SU-DHL-6 (cell line): Measurements from ENCODE around the gene NDC1.

Source experiments
- H2AFZ ChIP-seq: fragments of 200-600 bp; sonication (generic); 2 replicates; pipeline ENCODE4 v1.6.1; 2014; ENCODE audit warnings: low read depth, mild to moderate bottlenecking, moderate library complexity, mixed read lengths, antibody characterized with exemption, low read length; ENCODE audit not compliant: severe bottlenecking
- H3F3A ChIP-seq: fragments of 200-600 bp; shearing (Covaris generic); 2 replicates; pipeline ENCODE4 v1.6.0; 2016; ENCODE audit warnings: antibody characterized with exemption, mild to moderate bottlenecking; ENCODE audit not compliant: insufficient read depth
- H3K27ac ChIP-seq: fragments of 200-600 bp; sonication (generic); 2 replicates; pipeline ENCODE4 v1.5.1; 2016; ENCODE audit warnings: low read depth, mild to moderate bottlenecking, low read length, moderate library complexity, mixed read lengths
- H3K27me3 ChIP-seq: fragments of 200-600 bp; sonication (generic), shearing (Covaris generic); 2 replicates; pipeline ENCODE4 v1.6.0; 2014; ENCODE audit warnings: mild to moderate bottlenecking, low read length
- H3K36me3 ChIP-seq: fragments of 200-600 bp; sonication (generic); 2 replicates; pipeline ENCODE4 v1.6.1; 2014; ENCODE audit warnings: mild to moderate bottlenecking, low read length, mixed read lengths
- H3K4me2 ChIP-seq: fragments of 300-600, 200-600 bp; shearing (Covaris generic), sonication (generic); 2 replicates; pipeline ENCODE4 v1.6.0; 2014; ENCODE audit warnings: low read length, low read depth, mild to moderate bottlenecking; ENCODE audit not compliant: poor library complexity, severe bottlenecking
- H3K4me3 ChIP-seq: fragments of 200-600 bp; sonication (generic); 2 replicates; pipeline ENCODE4 v1.5.1; 2014; ENCODE audit warnings: antibody characterized with exemption, low read length, mild to moderate bottlenecking, mixed read lengths; ENCODE audit not compliant: insufficient read depth, poor library complexity, severe bottlenecking
- H3K79me2 ChIP-seq: fragments of 200-600 bp; sonication (generic); 2 replicates; pipeline ENCODE4 v1.6.1; 2014; ENCODE audit warnings: mild to moderate bottlenecking, low read length, moderate library complexity; ENCODE audit not compliant: insufficient read depth
- H3K9ac ChIP-seq: fragments of 200-600 bp; sonication (generic); 2 replicates; pipeline ENCODE4 v1.7.0; 2014; ENCODE audit warnings: mild to moderate bottlenecking, low read length
- H3K9me2 ChIP-seq: fragments of 200-600 bp; sonication (generic); replicated peaks from 2 replicates; pipeline ENCODE4 v1.6.1; 2014; ENCODE audit warnings: low read length; ENCODE audit not compliant: insufficient read depth
- H3K9me3 ChIP-seq: fragments of 200-600 bp; sonication (generic); 2 replicates; pipeline ENCODE4 v1.6.1; 2014; ENCODE audit warnings: low read length, mixed read lengths; ENCODE audit not compliant: insufficient read depth
- H4K20me1 ChIP-seq: fragments of 200-600 bp; sonication (generic); 2 replicates; pipeline ENCODE4 v1.6.1; 2014; ENCODE audit warnings: low read depth, mild to moderate bottlenecking, antibody characterized with exemption, low read length, moderate library complexity, mixed read lengths
- CTCF ChIP-seq: fragments of 200-600 bp; sonication (generic); IDR thresholded peaks from one replicate; pipeline ENCODE4 v1.5.1; 2017; ENCODE audit warnings: antibody characterized with exemption, mild to moderate bottlenecking, low read length, moderate library complexity; ENCODE audit not compliant: insufficient read depth, poor library complexity, severe bottlenecking
- EZH2phosphoT487 ChIP-seq: fragments of 200-600 bp; sonication (generic), shearing (Covaris generic); conservative IDR thresholded peaks from 2 replicates; pipeline ENCODE4 v1.6.1; 2018; ENCODE audit warnings: mild to moderate bottlenecking, antibody characterized with exemption, low read length, moderate library complexity, mixed read lengths

Gene NDC1

DNA sequence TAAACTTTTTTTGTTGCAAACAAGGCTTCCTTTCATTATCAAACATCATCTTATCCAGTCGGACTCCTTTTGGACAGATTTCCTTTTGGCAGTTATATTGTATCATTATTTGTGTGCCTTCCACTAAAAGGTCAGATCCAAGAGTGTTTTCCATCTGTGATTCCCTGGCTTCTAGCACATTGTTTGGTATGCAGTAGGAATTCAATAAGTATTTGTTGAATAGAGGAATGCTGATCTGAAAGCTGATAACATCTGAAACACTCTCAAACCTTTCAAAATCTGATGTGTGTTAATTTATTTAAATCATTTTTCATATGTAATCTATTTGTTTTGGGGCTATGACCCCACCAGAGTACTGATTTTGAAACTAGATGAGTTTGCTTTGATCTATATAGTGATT lies 39.0 kb downstream of the NDC1 start:
- peaks cover 44% of the 10 kb centered on the region for H3K36me3 ChIP-seq
- TF ChIP-seq CTCF = no peak
- TF ChIP-seq EZH2phosphoT487 = no peak
- H2AFZ ChIP-seq = no peak overlapping the region
- H3K27ac ChIP-seq = no peak overlapping the region
- H3K9me3 ChIP-seq = no peaks in the 10 kb centered on the region
- H3K9ac ChIP-seq = no peak overlapping the region
- no peak overlapping the region for H3K4me2 ChIP-seq
- no peak overlapping the region for H3K4me3 ChIP-seq
- no peaks in the 10 kb centered on the region for H3K9me2 ChIP-seq
- no peaks in the 10 kb centered on the region for H3F3A ChIP-seq
- H4K20me1 ChIP-seq = no peaks in the 10 kb centered on the region
- H3K27me3 ChIP-seq = no peaks in the 10 kb centered on the region
- H3K79me2 ChIP-seq = no peaks in the 10 kb centered on the region

GRCh38 chr1:53792806-53793205 lies 45.3 kb downstream of the NDC1 start:
- Histone ChIP-seq H3K9ac (no peak overlapping the region), H3K9me3 (no peaks in the 10 kb centered on the region), H3K79me2 (no peaks in the 10 kb centered on the region), H2AFZ (no peak overlapping the region), H3F3A (0 out of 2 replicates have a peak, but pooled peaks cover 3% of the 10 kb centered on the region), H3K4me3 (no peak overlapping the region), H4K20me1 (no peaks in the 10 kb centered on the region), H3K4me2 (no peak overlapping the region), H3K27me3 (no peaks in the 10 kb centered on the region), H3K36me3 (peaks cover 38% of the 10 kb centered on the region), H3K27ac (no peak overlapping the region), H3K9me2 (no peaks in the 10 kb centered on the region)
- no peak for TF ChIP-seq EZH2phosphoT487
- TF ChIP-seq CTCF = no peak

- Histone ChIP-seq H3K9me3 (no peaks in the 10 kb centered on the region), H3K79me2 (no peaks in the 10 kb centered on the region), H3K9me2 (no peaks in the 10 kb centered on the region), H3K4me2 (no peak overlapping the region), H4K20me1 (no peaks in the 10 kb centered on the region), H2AFZ (no peak overlapping the region), H3K36me3 (peaks cover 32% of the 10 kb centered on the region; the same call in 1 of the 2 replicates), H3F3A (0 out of 2 replicates have a peak, but pooled peaks cover 3% of the 10 kb centered on the region), H3K4me3 (no peak overlapping the region), H3K27ac (no peak overlapping the region), H3K27me3 (no peaks in the 10 kb centered on the region), H3K9ac (no peak overlapping the region)
- TF ChIP-seq CTCF (no peak), EZH2phosphoT487 (no peak)
Measured at GRCh38 chr1:53787655-53788054, 50.4 kb downstream of the NDC1 start.
